Type B pancreatic cell (in vitro differentiated cells): Measurements from ENCODE around the gene SLAIN1. TPM values are rescaled to one million over a fixed set of nuclear protein-coding genes. Genes with fewer than 3 reads are reported as not detected.

ENCODE experiments used
- DNase-seq: peaks from one replicate; pipeline ENCODE4 v3.0.0; 2021; ENCODE audit warnings: mixed read lengths; ENCODE audit not compliant: unreplicated experiment; ENCODE audit errors: extremely low spot score
- H3K27ac Mint-ChIP-seq: 2 replicates; pipeline ENCODE4 v1.8.0; 2021; ENCODE audit warnings: mild to moderate bottlenecking, mixed read lengths
- H3K27me3 Mint-ChIP-seq: 2 replicates; pipeline ENCODE4 v1.8.0; 2021; ENCODE audit warnings: mixed read lengths
- H3K36me3 Mint-ChIP-seq: 2 replicates; pipeline ENCODE4 v1.8.0; 2021; ENCODE audit warnings: mixed read lengths
- H3K4me1 Mint-ChIP-seq: one replicate; pipeline ENCODE4 v1.8.0; 2021; ENCODE audit warnings: mixed read lengths; ENCODE audit not compliant: unreplicated experiment
- H3K4me3 Mint-ChIP-seq: 2 replicates; pipeline ENCODE4 v1.8.0; 2021; ENCODE audit warnings: mild to moderate bottlenecking, mixed read lengths
- H3K9me3 Mint-ChIP-seq: 2 replicates; pipeline ENCODE4 v1.8.0; 2021; ENCODE audit warnings: mixed read lengths
- CTCF ChIP-seq: fragments of 200-600 bp; sonication (generic); conservative IDR thresholded peaks from 2 replicates; pipeline ENCODE4 v1.5.0; 2021; ENCODE audit warnings: antibody characterized with exemption, mild to moderate bottlenecking
- total RNA-seq: library from RNA; stranded (reverse); gene quantifications from 2 replicates; pipeline ENCODE4 v1.2.1, GENCODE V29; 2021; ENCODE audit warnings: low replicate concordance

The SLAIN1 gene
- total RNA-seq, 1 donor from 2014 or later: 22.4 TPM

- TF ChIP-seq CTCF: no peak
- Mint-ChIP-seq H3K27me3 (peaks cover 29% of the 10 kb centered on the region), H3K4me3 (no peak overlapping the region), H3K9me3 (no peaks in the 10 kb centered on the region), H3K27ac (no peak overlapping the region), H3K36me3 (no peaks in the 10 kb centered on the region), H3K4me1 (peaks cover 10% of the 10 kb centered on the region)
- DNase-seq: no peak
Observed at GRCh38 chr13:77693449-77693940, 4.0 kb upstream of the SLAIN1 start.

- H3K36me3 Mint-ChIP-seq: peaks cover 4% of the 10 kb centered on the region
- no peak for DNase-seq
- H3K4me3 Mint-ChIP-seq: peak overlapping the region; percentile 89
- no peaks in the 10 kb centered on the region for H3K9me3 Mint-ChIP-seq
- H3K27me3 Mint-ChIP-seq: peaks cover 44% of the 10 kb centered on the region
- peak overlapping the region; percentile 75 for H3K27ac Mint-ChIP-seq
- H3K4me1 Mint-ChIP-seq: peaks cover 20% of the 10 kb centered on the region
- no peak for TF ChIP-seq CTCF
Observed at GRCh38 chr13:77696006-77696878, 1.2 kb upstream of the SLAIN1 start.

GRCh38 chr13:77696879-77697216, 639 bp upstream of the SLAIN1 start:
- H3K4me1 Mint-ChIP-seq: peaks cover 20% of the 10 kb centered on the region
- H3K27me3 Mint-ChIP-seq: peaks cover 44% of the 10 kb centered on the region
- no peak for TF ChIP-seq CTCF
- H3K27ac Mint-ChIP-seq: peak overlapping the region; percentile 79
- DNase-seq: no peak
- H3K9me3 Mint-ChIP-seq: no peaks in the 10 kb centered on the region
- H3K4me3 Mint-ChIP-seq: peak overlapping the region; percentile 89
- peaks cover 4% of the 10 kb centered on the region for H3K36me3 Mint-ChIP-seq

GRCh38 chr13:77698201-77699058, 943 bp downstream of the SLAIN1 start:
- peaks cover 20% of the 10 kb centered on the region for H3K4me1 Mint-ChIP-seq
- peak overlapping the region; percentile 98 for H3K4me3 Mint-ChIP-seq
- H3K27me3 Mint-ChIP-seq: peaks cover 40% of the 10 kb centered on the region
- no peaks in the 10 kb centered on the region for H3K9me3 Mint-ChIP-seq
- peak; percentile 50 for TF ChIP-seq CTCF
- peak overlapping the region; percentile 85 for H3K27ac Mint-ChIP-seq
- peaks cover 4% of the 10 kb centered on the region for H3K36me3 Mint-ChIP-seq
- DNase-seq: peak; percentile 71

- Mint-ChIP-seq H3K36me3 (peaks cover 4% of the 10 kb centered on the region), H3K4me1 (peaks cover 20% of the 10 kb centered on the region), H3K27me3 (peaks cover 35% of the 10 kb centered on the region), H3K27ac (peak overlapping the region; percentile 85), H3K9me3 (no peaks in the 10 kb centered on the region), H3K4me3 (peak overlapping the region; percentile 98)
- no peak for DNase-seq
- no peak for TF ChIP-seq CTCF
Observed at GRCh38 chr13:77699059-77699680, 1.7 kb downstream of the SLAIN1 start.
